ENCODE measurements around the gene HAP1. TPM values are rescaled to one million over a fixed set of nuclear protein-coding genes. Genes with fewer than 3 reads are reported as not detected.

The HAP1 gene
- total RNA-seq, 1 donor from 2014 or later, result 0.45 TPM

- peaks cover 19% of the 10 kb centered on the region for H3K4me1 Mint-ChIP-seq
- H3K9me3 Mint-ChIP-seq, result no peaks in the 10 kb centered on the region
- H3K36me3 Mint-ChIP-seq, result peaks cover 34% of the 10 kb centered on the region
- H3K27me3 Mint-ChIP-seq (ENCODE audit: low read depth), result no peaks in the 10 kb centered on the region
- H3K27ac Mint-ChIP-seq, result no peak overlapping the region
- no peak for DNase-seq (ENCODE audit: low spot score in 2 of 2, unreplicated experiment in 2 of 2)
- no peak for TF ChIP-seq CTCF (IDR thresholded peaks at IDR 0.05; ENCODE audit: unreplicated experiment)
- H3K4me3 Mint-ChIP-seq, result no peak overlapping the region
Measured at GRCh38 chr17:41768682-41769288, 34.3 kb upstream of the HAP1 start.

GRCh38 chr17:41767324-41768042 lies 33.0 kb upstream of the HAP1 start:
- Mint-ChIP-seq H3K27me3 (ENCODE audit: low read depth) (no peaks in the 10 kb centered on the region), H3K4me1 (peaks cover 6% of the 10 kb centered on the region), H3K27ac (no peak overlapping the region), H3K9me3 (no peaks in the 10 kb centered on the region), H3K36me3 (peaks cover 44% of the 10 kb centered on the region), H3K4me3 (no peak overlapping the region)
- no peak for TF ChIP-seq CTCF (IDR thresholded peaks at IDR 0.05; ENCODE audit: unreplicated experiment)
- no peak for DNase-seq (ENCODE audit: low spot score in 2 of 2, unreplicated experiment in 2 of 2)

- no peak for DNase-seq (ENCODE audit: low spot score in 2 of 2, unreplicated experiment in 2 of 2)
- Mint-ChIP-seq H3K4me3 (no peak overlapping the region), H3K27ac (no peak overlapping the region), H3K9me3 (no peaks in the 10 kb centered on the region), H3K4me1 (no peaks in the 10 kb centered on the region), H3K27me3 (ENCODE audit: low read depth) (no peaks in the 10 kb centered on the region), H3K36me3 (peaks cover 51% of the 10 kb centered on the region)
- TF ChIP-seq CTCF (IDR thresholded peaks at IDR 0.05; ENCODE audit: unreplicated experiment), result no peak
Measured at GRCh38 chr17:41766135-41766534, 31.7 kb upstream of the HAP1 start.

- Mint-ChIP-seq H3K4me1 (no peaks in the 10 kb centered on the region), H3K27me3 (ENCODE audit: low read depth) (no peaks in the 10 kb centered on the region), H3K4me3 (no peak overlapping the region), H3K9me3 (no peaks in the 10 kb centered on the region), H3K36me3 (peaks cover 57% of the 10 kb centered on the region), H3K27ac (no peak overlapping the region)
- DNase-seq (ENCODE audit: low spot score in 2 of 2, unreplicated experiment in 2 of 2), result no peak
- TF ChIP-seq CTCF (IDR thresholded peaks at IDR 0.05; ENCODE audit: unreplicated experiment), result no peak
Measured at GRCh38 chr17:41763327-41763726, 28.9 kb upstream of the HAP1 start.

GRCh38 chr17:41762841-41763240 lies 28.4 kb upstream of the HAP1 start:
- DNase-seq (ENCODE audit: low spot score in 2 of 2, unreplicated experiment in 2 of 2), result no peak
- Mint-ChIP-seq H3K27ac (no peak overlapping the region), H3K9me3 (no peaks in the 10 kb centered on the region), H3K4me3 (no peak overlapping the region), H3K27me3 (ENCODE audit: low read depth) (no peaks in the 10 kb centered on the region), H3K4me1 (no peaks in the 10 kb centered on the region), H3K36me3 (peaks cover 59% of the 10 kb centered on the region)
- no peak for TF ChIP-seq CTCF (IDR thresholded peaks at IDR 0.05; ENCODE audit: unreplicated experiment)
